NOMO-1 (cell line): ENCODE measurements around the gene CD47.

Source experiments
- DNase-seq, 2 experiments: peaks; one replicate each; lab custom pipeline; 2025; ENCODE audit not compliant: unreplicated experiment in 2 of 2; lab: John Stamatoyannopoulos, UW

Gene CD47

DNA sequence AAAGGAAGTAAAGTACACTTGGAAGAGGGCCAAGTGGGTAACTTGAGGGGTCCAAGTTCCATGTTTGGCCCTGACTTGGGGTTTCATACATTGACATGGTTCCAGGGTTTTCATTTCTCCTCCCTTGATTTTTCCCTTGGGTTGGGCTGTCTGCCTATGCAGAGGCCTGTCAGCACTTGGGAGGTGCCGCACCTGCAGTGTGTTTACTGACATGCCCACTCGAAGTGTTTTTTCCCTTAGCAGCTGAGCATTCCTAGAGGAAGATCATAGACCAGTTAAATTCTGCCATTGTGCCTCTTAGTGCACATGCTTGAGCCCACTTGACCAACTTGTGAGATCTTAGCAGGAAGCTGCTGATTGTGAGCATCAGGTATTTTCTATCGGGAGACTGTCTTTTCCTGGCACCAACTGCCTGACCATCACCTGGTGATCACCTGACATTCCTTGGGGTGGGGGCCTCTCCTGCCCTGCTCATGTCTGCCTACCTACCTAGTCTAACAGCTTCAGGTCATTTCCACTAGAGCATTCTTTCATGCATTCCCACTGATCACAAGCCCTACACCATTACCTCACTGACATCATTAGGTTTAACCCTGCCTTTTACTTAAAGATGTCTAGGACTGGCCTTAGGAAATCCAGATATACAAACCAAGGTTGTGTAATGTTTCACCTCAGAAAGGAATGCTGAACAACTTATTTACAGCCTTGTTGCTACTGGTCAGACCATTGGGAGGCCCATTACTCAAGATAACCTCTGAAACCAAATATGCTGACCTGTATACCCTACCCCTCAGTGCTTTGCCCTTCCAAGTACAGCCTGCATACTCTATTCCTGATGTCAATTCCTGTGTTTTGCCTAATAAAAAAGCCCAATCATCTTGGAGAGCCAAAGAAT is 68.3 kb downstream of the CD47 start:
- no peak for DNase-seq

DNA sequence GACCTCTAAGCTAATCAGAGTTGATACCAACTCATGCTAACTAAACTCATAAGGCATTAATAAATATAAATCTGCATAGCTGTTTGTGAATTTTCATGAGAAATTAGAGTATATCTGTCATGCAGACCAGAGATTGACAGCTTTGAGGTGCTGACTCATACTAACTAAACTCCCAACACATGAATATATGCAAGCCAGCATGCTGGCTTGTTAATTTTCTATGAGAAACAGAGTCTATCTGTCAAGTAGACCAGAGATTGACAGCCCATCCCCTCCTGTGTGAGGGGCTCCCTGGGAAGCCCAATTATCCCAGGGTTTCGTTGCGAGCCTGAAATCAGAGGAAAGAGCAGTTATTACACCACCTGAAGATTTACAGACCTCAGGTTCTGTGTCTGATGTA is 69.3 kb downstream of the CD47 start:
- no peak for DNase-seq

GRCh38 chr3:108021131-108021530 is 69.7 kb downstream of the CD47 start:
- no peak for DNase-seq

- no peak for DNase-seq
These were observed 72.3 kb downstream of the CD47 start for GRCh38 chr3:108018552-108018951.

GRCh38 chr3:108017587-108017986 is 73.2 kb downstream of the CD47 start:
- no peak for DNase-seq

- DNase-seq: no peak
These were observed 75.9 kb downstream of the CD47 start for GRCh38 chr3:108014943-108015342.

- no peak for DNase-seq
These were observed 77.4 kb downstream of the CD47 start for GRCh38 chr3:108013141-108014055.

DNA sequence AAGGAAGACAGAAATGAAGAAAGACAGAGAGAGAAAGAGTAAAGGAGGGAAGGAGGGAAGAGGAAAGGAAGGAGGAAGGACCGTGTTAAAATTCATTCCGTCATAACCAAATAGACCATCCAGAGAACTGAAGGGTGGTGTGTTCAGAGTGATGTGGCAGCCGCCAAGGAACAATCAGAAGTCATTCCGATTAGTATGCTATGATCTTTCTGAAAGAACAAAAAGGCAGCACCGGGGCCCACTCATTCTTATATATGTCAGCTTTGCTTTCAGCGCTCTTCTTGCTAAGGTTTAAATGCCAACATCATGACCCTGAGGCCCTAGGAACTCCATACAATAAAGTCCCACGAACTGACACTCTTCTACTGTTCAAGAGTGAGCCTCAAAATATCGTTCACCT is 78.5 kb downstream of the CD47 start:
- no peak for DNase-seq

- no peak for DNase-seq
These were observed 79.2 kb downstream of the CD47 start for GRCh38 chr3:108011616-108012015.

- no peak for DNase-seq
These were observed 81.7 kb downstream of the CD47 start for GRCh38 chr3:108008931-108009639.

- DNase-seq: no peak
These were observed 82.7 kb downstream of the CD47 start for GRCh38 chr3:108008106-108008505.

- peak in 1 of 2 experiments; percentile 12 for DNase-seq
These were observed 83.9 kb downstream of the CD47 start for GRCh38 chr3:108006881-108007331.

GRCh38 chr3:108006077-108006771 is 84.6 kb downstream of the CD47 start:
- peak in 1 of 2 experiments; percentile 21 for DNase-seq

GRCh38 chr3:108004647-108005046 is 86.2 kb downstream of the CD47 start:
- peak; percentile 78 to 85 for DNase-seq

DNA sequence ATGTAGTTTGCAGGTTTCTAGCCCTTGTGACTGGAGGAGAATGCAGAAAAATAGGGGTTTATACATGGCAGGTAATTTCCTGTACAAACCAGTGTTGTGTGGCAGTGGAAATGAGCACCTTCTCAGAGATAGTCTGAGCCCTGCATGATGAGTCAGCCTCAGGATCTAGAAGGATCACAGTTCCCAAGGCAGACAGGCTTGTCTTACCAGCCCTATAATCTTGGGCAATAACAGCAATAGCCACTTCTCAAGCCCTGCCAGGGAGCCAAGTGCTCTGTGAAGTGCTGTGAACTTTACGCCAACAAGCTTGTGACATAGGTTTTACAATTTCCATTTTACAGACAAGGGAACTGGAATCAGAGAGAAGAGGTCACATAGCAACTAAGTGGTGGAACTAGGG is 89.4 kb downstream of the CD47 start:
- peak; percentile 20 to 47 for DNase-seq

- DNase-seq: no peak
These were observed 91.5 kb downstream of the CD47 start for GRCh38 chr3:107999215-107999775.

GRCh38 chr3:107997671-107998070 is 93.2 kb downstream of the CD47 start:
- no peak for DNase-seq

DNA sequence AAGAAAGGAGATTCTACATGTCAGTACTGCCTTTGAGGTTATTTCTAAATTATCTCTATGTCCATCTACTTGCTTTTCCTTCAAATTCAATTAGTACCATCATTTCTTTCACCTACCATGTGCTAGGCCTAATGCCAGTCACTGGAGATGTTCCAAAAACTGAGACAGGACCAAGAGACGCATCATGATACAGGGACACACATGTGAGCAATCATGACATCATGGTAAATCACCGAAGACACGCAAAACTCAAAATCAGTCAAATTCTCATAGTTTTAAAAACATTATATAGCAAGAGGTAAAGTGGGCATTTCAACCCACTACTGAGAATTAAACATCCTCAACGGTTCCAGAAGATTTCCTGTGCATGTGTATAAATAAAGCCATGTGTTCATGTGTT is 95.0 kb downstream of the CD47 start:
- no peak for DNase-seq

GRCh38 chr3:107994956-107995715 is 95.7 kb downstream of the CD47 start:
- DNase-seq: no peak
